ENCODE results near the gene DAB1. TPM values are rescaled to one million over a fixed set of nuclear protein-coding genes. Genes with fewer than 3 reads are reported as not detected.

DAB1 gene
- total RNA-seq, 1 donor from 2014 or later = 1.6 TPM

- TF ChIP-seq CTCF (IDR thresholded peaks at IDR 0.05; ENCODE audit: insufficient read depth, low read depth, low read length) = no peak
- no peak for TF ChIP-seq EZH2 (IDR thresholded peaks at IDR 0.05; ENCODE audit: insufficient read depth, low read length)
- Histone ChIP-seq H3K36me3 (ENCODE audit: insufficient read depth, low read length) (no peaks in the 10 kb centered on the region), H3K27me3 (ENCODE audit: insufficient read depth, low read length) (no peaks in the 10 kb centered on the region), H3K9me3 (ENCODE audit: insufficient read depth, low read depth, low read length) (no peaks in the 10 kb centered on the region), H3K27ac (ENCODE audit: low read depth, low read length) (no peak overlapping the region), H3K79me2 (ENCODE audit: insufficient read depth, low read length) (no peaks in the 10 kb centered on the region), H3K4me3 (ENCODE audit: insufficient read depth, low read depth, low read length) (no peak overlapping the region), H3K4me1 (ENCODE audit: insufficient read depth, low read length) (no peaks in the 10 kb centered on the region), H3K9ac (ENCODE audit: low read length) (no peak overlapping the region), H4K20me1 (ENCODE audit: insufficient read depth, low read length) (no peaks in the 10 kb centered on the region), H3K4me2 (ENCODE audit: low read length) (no peak overlapping the region), H2AFZ (ENCODE audit: low read depth, low read length) (no peak overlapping the region)
- H3K9me3 Mint-ChIP-seq (ENCODE audit: unreplicated experiment) = no peaks in the 10 kb centered on the region
- no peak overlapping the region for H3K27ac Mint-ChIP-seq (ENCODE audit: unreplicated experiment)
- peaks cover 5% of the 10 kb centered on the region for H3K27me3 Mint-ChIP-seq (ENCODE audit: low read depth, unreplicated experiment)
- no peak for FAIRE-seq
- no peaks in the 10 kb centered on the region for H3K36me3 Mint-ChIP-seq (ENCODE audit: low read depth, unreplicated experiment)
- H3K4me1 Mint-ChIP-seq (ENCODE audit: low read depth, unreplicated experiment) = no peaks in the 10 kb centered on the region
- H3K4me3 Mint-ChIP-seq (ENCODE audit: unreplicated experiment) = no peak overlapping the region
- DNase-seq (ENCODE audit: low read depth) = no peak
Measured at GRCh38 chr1:57336793-57337192, 87.1 kb downstream of the DAB1 start.

- no peaks in the 10 kb centered on the region for H3K27me3 ChIP-seq (ENCODE audit: insufficient read depth, low read length)
- no peak overlapping the region for H2AFZ ChIP-seq (ENCODE audit: low read depth, low read length)
- Mint-ChIP-seq H3K9me3 (ENCODE audit: unreplicated experiment) (no peaks in the 10 kb centered on the region), H3K4me1 (ENCODE audit: low read depth, unreplicated experiment) (no peaks in the 10 kb centered on the region), H3K27me3 (ENCODE audit: low read depth, unreplicated experiment) (peaks cover 2% of the 10 kb centered on the region), H3K36me3 (ENCODE audit: low read depth, unreplicated experiment) (no peaks in the 10 kb centered on the region), H3K4me3 (ENCODE audit: unreplicated experiment) (no peak overlapping the region), H3K27ac (ENCODE audit: unreplicated experiment) (no peak overlapping the region)
- no peaks in the 10 kb centered on the region for H3K4me1 ChIP-seq (ENCODE audit: insufficient read depth, low read length)
- no peak for TF ChIP-seq EZH2 (IDR thresholded peaks at IDR 0.05; ENCODE audit: insufficient read depth, low read length)
- TF ChIP-seq CTCF (IDR thresholded peaks at IDR 0.05; ENCODE audit: insufficient read depth, low read depth, low read length) = no peak
- H3K9me3 ChIP-seq (ENCODE audit: insufficient read depth, low read depth, low read length) = no peaks in the 10 kb centered on the region
- no peak for FAIRE-seq
- H3K9ac ChIP-seq (ENCODE audit: low read length) = no peak overlapping the region
- DNase-seq (ENCODE audit: low read depth) = no peak
- H4K20me1 ChIP-seq (ENCODE audit: insufficient read depth, low read length) = no peaks in the 10 kb centered on the region
- no peak overlapping the region for H3K4me3 ChIP-seq (ENCODE audit: insufficient read depth, low read depth, low read length)
- no peaks in the 10 kb centered on the region for H3K79me2 ChIP-seq (ENCODE audit: insufficient read depth, low read length)
- H3K27ac ChIP-seq (ENCODE audit: low read depth, low read length) = no peak overlapping the region
- no peak overlapping the region for H3K4me2 ChIP-seq (ENCODE audit: low read length)
- H3K36me3 ChIP-seq (ENCODE audit: insufficient read depth, low read length) = no peaks in the 10 kb centered on the region
Measured at GRCh38 chr1:57331620-57332019, 92.2 kb downstream of the DAB1 start.

- no peak for FAIRE-seq
Measured at GRCh38 chr1:57329937-57330336, 93.9 kb downstream of the DAB1 start.

More at GRCh38 chr1:57329937-57330336, 93.9 kb downstream of the DAB1 start:
- Mint-ChIP-seq H3K27me3 (ENCODE audit: low read depth, unreplicated experiment) (peaks cover 5% of the 10 kb centered on the region), H3K4me3 (ENCODE audit: unreplicated experiment) (no peak overlapping the region), H3K4me1 (ENCODE audit: low read depth, unreplicated experiment) (no peaks in the 10 kb centered on the region), H3K36me3 (ENCODE audit: low read depth, unreplicated experiment) (no peaks in the 10 kb centered on the region), H3K9me3 (ENCODE audit: unreplicated experiment) (no peaks in the 10 kb centered on the region), H3K27ac (ENCODE audit: unreplicated experiment) (no peak overlapping the region)
- H3K36me3 ChIP-seq (ENCODE audit: insufficient read depth, low read length) = no peaks in the 10 kb centered on the region
- H3K9ac ChIP-seq (ENCODE audit: low read length) = no peak overlapping the region
- H3K9me3 ChIP-seq (ENCODE audit: insufficient read depth, low read depth, low read length) = no peaks in the 10 kb centered on the region
- no peak overlapping the region for H3K27ac ChIP-seq (ENCODE audit: low read depth, low read length)
- no peaks in the 10 kb centered on the region for H4K20me1 ChIP-seq (ENCODE audit: insufficient read depth, low read length)
- no peaks in the 10 kb centered on the region for H3K27me3 ChIP-seq (ENCODE audit: insufficient read depth, low read length)
- H3K4me2 ChIP-seq (ENCODE audit: low read length) = no peak overlapping the region
- H2AFZ ChIP-seq (ENCODE audit: low read depth, low read length) = no peak overlapping the region
- no peaks in the 10 kb centered on the region for H3K4me1 ChIP-seq (ENCODE audit: insufficient read depth, low read length)
- no peak for DNase-seq (ENCODE audit: low read depth)
- TF ChIP-seq EZH2 (IDR thresholded peaks at IDR 0.05; ENCODE audit: insufficient read depth, low read length) (no peak), CTCF (IDR thresholded peaks at IDR 0.05; ENCODE audit: insufficient read depth, low read depth, low read length) (no peak)
- H3K79me2 ChIP-seq (ENCODE audit: insufficient read depth, low read length) = no peaks in the 10 kb centered on the region
- H3K4me3 ChIP-seq (ENCODE audit: insufficient read depth, low read depth, low read length) = no peak overlapping the region

All from astrocyte (in vitro differentiated cells and primary cell).